Keratinocyte (primary cell): Measurements from ENCODE around the gene ZNF689. TPM values are rescaled to one million over a fixed set of nuclear protein-coding genes. Genes with fewer than 3 reads are reported as not detected.

Source experiments
- DNase-seq: peaks from one replicate; pipeline ENCODE4 v3.0.0-alpha.2; 2011; ENCODE audit warnings: low read depth, missing footprints, low spot score
- FAIRE-seq: peaks from 2 replicates; lab custom pipeline; 2011; peaks lifted over from hg19 to GRCh38; lab: Jason Lieb, UNC
- H2AFZ ChIP-seq: 2 replicates; pipeline ENCODE4 v1.6.0; 2012; ENCODE audit warnings: low read length, control low read depth, inconsistent platforms; ENCODE audit not compliant: control insufficient read depth
- H3K27ac ChIP-seq: 2 replicates; pipeline ENCODE4 v1.5.1; 2011; ENCODE audit warnings: low read length; ENCODE audit not compliant: control insufficient read depth, insufficient read depth
- H3K27me3 ChIP-seq: 3 replicates; pipeline ENCODE4 v1.6.0; 2011; ENCODE audit warnings: low read length; ENCODE audit not compliant: control insufficient read depth, insufficient read depth; ENCODE audit errors: extremely low read depth
- H3K36me3 ChIP-seq, 2 experiments: 2 replicates in 1 of 2; 3 replicates in 1 of 2; pipeline ENCODE4 v1.5.1; 2011; ENCODE audit warnings: low read length in 2 of 2, mild to moderate bottlenecking in 1 of 2; ENCODE audit not compliant: control insufficient read depth in 2 of 2, insufficient read depth in 2 of 2; ENCODE audit errors: extremely low read depth in 1 of 2
- H3K4me1 ChIP-seq: 3 replicates; pipeline ENCODE4 v1.5.1; 2011; ENCODE audit warnings: low read length; ENCODE audit not compliant: control insufficient read depth, insufficient read depth; ENCODE audit errors: extremely low read depth
- H3K4me2 ChIP-seq: 3 replicates; pipeline ENCODE4 v1.6.0; 2011; ENCODE audit warnings: low read depth, low read length; ENCODE audit not compliant: control insufficient read depth, insufficient read depth; ENCODE audit errors: extremely low read depth
- H3K4me3 ChIP-seq, 3 experiments: fragments of 200-600 bp in 1 of 3; sonication (generic) in 1 of 3; 2 replicates in 2 of 3; 3 replicates in 1 of 3; pipeline ENCODE4 v1.5.1; 2011 to 2016; ENCODE audit warnings: low read length in 3 of 3, mild to moderate bottlenecking in 3 of 3, control low read depth in 2 of 3, inconsistent platforms in 1 of 3, low read depth in 1 of 3, mixed read lengths in 1 of 3, mixed run types in 1 of 3, moderate library complexity in 1 of 3; ENCODE audit not compliant: control insufficient read depth in 2 of 3, insufficient read depth in 2 of 3; ENCODE audit errors: extremely low read depth in 1 of 3
- H3K79me2 ChIP-seq: 2 replicates; pipeline ENCODE4 v1.6.0; 2012; ENCODE audit warnings: low read length; ENCODE audit not compliant: control insufficient read depth, insufficient read depth
- H3K9ac ChIP-seq: 3 replicates; pipeline ENCODE4 v1.6.0; 2011; ENCODE audit warnings: low read length; ENCODE audit not compliant: control insufficient read depth, insufficient read depth; ENCODE audit errors: extremely low read depth
- H3K9me1 ChIP-seq: 3 replicates; pipeline ENCODE4 v1.6.0; 2011; ENCODE audit warnings: low read length; ENCODE audit not compliant: control insufficient read depth, insufficient read depth; ENCODE audit errors: extremely low read depth
- H3K9me3 ChIP-seq: 2 replicates; pipeline ENCODE4 v1.5.1; 2012; ENCODE audit warnings: low read depth, low read length; ENCODE audit not compliant: control insufficient read depth
- H4K20me1 ChIP-seq: 3 replicates; pipeline ENCODE4 v1.6.0; 2011; ENCODE audit warnings: low read length; ENCODE audit not compliant: control insufficient read depth, insufficient read depth; ENCODE audit errors: extremely low read depth
- EZH2 ChIP-seq: IDR thresholded peaks from one replicate; pipeline ENCODE4 v1.6.1; 2012; ENCODE audit warnings: inconsistent platforms, mild to moderate bottlenecking, low read length, moderate library complexity
- dilution Hi-C: fragments of 300-500 bp; cut with MboI; formaldehyde crosslinking; loops from one replicate; pipeline ENCODE4 v1.7.0; 2020; ENCODE audit warnings: low sequenced_read_pairs; ENCODE audit not compliant: extremely low pct_ligation_motif_present
- polyA plus RNA-seq, 5 experiments: library from polyadenylated mRNA; depleted of rRNA in 3 of 5; stranded (reverse) in 3 of 5; stranded (forward) in 1 of 5; unstranded in 1 of 5; fragments of >200 nt; gene quantifications; 1 replicate in 1 of 5; 2 replicates in 3 of 5; 3 replicates in 1 of 5; pipeline versions ENCODE4 v1.2.1 to v1.2.3, GENCODE V29; 2011 to 2012; ENCODE audit warnings: missing spikeins in 2 of 5, low read depth in 1 of 5, low replicate concordance in 1 of 5
- TF ChIP-seq, protein P1 (sequence below), 3 experiments: IDR thresholded peaks in 1 of 3; conservative IDR thresholded peaks in 1 of 3; optimal IDR thresholded peaks in 1 of 3; 2 replicates in 2 of 3; 3 replicates in 1 of 3; pipeline versions ENCODE3 to v1.5.1; 2011; ENCODE audit warnings: low read length in 3 of 3, mild to moderate bottlenecking in 3 of 3, moderate library complexity in 2 of 3, control low read depth in 1 of 3, inconsistent platforms in 1 of 3; ENCODE audit not compliant: insufficient read depth in 2 of 3; ENCODE audit errors: extremely low read depth in 1 of 3

ZNF689 gene
- polyA plus RNA-seq, 1 donor (not counting 4 experiments of a cell fraction or from before 2014, with no cell fraction given), result 3.3 TPM

DNA sequence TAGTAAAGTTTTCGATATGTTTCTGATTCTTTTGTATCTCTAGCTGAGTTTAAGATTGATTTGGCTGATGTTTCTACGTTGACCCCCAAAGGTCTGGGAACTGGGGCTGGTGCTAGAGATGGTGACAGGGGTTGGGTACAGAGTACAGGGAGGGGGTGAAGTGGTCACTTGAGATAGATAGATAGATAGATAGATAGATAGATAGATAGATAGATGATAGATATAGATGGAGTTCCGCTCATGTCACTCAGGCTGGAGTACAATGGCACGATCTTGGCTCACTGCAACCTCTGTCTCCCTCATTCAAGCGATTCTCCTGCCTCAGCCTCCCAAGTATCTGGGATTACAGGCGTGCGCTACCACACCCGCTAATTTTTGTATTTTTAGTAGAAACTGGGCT is 46.2 kb upstream of the ZNF689 start:
- peaks cover 32% of the 10 kb centered on the region for H3K79me2 ChIP-seq
- no peaks in the 10 kb centered on the region for H3K9me3 ChIP-seq
- TF ChIP-seq, protein P1, sequence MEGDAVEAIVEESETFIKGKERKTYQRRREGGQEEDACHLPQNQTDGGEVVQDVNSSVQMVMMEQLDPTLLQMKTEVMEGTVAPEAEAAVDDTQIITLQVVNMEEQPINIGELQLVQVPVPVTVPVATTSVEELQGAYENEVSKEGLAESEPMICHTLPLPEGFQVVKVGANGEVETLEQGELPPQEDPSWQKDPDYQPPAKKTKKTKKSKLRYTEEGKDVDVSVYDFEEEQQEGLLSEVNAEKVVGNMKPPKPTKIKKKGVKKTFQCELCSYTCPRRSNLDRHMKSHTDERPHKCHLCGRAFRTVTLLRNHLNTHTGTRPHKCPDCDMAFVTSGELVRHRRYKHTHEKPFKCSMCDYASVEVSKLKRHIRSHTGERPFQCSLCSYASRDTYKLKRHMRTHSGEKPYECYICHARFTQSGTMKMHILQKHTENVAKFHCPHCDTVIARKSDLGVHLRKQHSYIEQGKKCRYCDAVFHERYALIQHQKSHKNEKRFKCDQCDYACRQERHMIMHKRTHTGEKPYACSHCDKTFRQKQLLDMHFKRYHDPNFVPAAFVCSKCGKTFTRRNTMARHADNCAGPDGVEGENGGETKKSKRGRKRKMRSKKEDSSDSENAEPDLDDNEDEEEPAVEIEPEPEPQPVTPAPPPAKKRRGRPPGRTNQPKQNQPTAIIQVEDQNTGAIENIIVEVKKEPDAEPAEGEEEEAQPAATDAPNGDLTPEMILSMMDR (optimal IDR thresholded peaks at IDR 0.05 in 1 of 3, IDR thresholded peaks at IDR 0.05 in 1 of 3, conservative IDR thresholded peaks at IDR 0.05 in 1 of 3; ENCODE audit: extremely low read depth in 1 of 3, insufficient read depth in 2 of 3, low read length in 3 of 3), result no peak
- TF ChIP-seq EZH2, result no peak
- H3K9ac ChIP-seq, result no peak overlapping the region
- H3K36me3 ChIP-seq, result peaks cover 37% of the 10 kb centered on the region in 2 experiments
- peaks cover 30% of the 10 kb centered on the region for H3K4me1 ChIP-seq
- dilution Hi-C loops, result no loop called here
- DNase-seq (no peak), FAIRE-seq (no peak)
- no peak overlapping the region for H2AFZ ChIP-seq
- no peak overlapping the region for H3K4me2 ChIP-seq
- H3K27ac ChIP-seq, result no peak overlapping the region
- no peaks in the 10 kb centered on the region for H4K20me1 ChIP-seq
- H3K4me3 ChIP-seq, result no peak overlapping the region
- H3K9me1 ChIP-seq, result no peaks in the 10 kb centered on the region
- no peaks in the 10 kb centered on the region for H3K27me3 ChIP-seq

DNA sequence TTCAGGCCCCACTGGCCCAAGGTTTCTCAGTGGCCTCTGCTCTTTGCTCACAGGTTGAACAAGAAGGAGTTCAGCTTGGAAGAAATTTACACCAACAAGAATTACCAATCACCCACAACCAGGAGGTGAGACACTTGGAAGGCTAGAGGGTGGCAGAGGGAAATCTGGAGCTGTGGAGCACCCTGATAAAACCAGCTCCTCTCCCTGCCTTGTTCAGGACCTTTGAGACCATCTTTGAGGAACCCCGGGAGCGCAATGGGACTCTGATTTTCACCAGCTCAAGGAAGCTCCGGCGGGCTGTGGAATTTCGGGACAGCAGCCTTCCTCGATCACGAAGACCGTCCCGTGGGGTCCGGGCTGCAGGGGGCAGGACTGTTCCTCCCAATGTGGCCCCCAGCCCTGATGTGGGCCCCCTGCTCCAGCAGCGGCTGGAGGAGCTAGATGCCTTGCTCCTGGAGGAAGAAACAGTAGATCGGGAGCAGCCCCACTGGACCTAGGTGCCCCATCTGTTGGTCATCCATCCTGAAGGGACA is 45.7 kb upstream of the ZNF689 start:
- FAIRE-seq (no peak), DNase-seq (no peak)
- no peaks in the 10 kb centered on the region for H3K9me1 ChIP-seq
- H3K27me3 ChIP-seq, result no peaks in the 10 kb centered on the region
- H4K20me1 ChIP-seq, result no peaks in the 10 kb centered on the region
- peaks cover 32% of the 10 kb centered on the region in 2 experiments for H3K36me3 ChIP-seq
- H3K4me3 ChIP-seq, result no peak overlapping the region
- H3K27ac ChIP-seq, result no peak overlapping the region
- peaks cover 27% of the 10 kb centered on the region for H3K79me2 ChIP-seq
- TF ChIP-seq, protein P1 (optimal IDR thresholded peaks at IDR 0.05 in 1 of 3, IDR thresholded peaks at IDR 0.05 in 1 of 3, conservative IDR thresholded peaks at IDR 0.05 in 1 of 3; ENCODE audit: extremely low read depth in 1 of 3, insufficient read depth in 2 of 3, low read length in 3 of 3), result no peak
- no peak for TF ChIP-seq EZH2
- H3K9ac ChIP-seq, result no peak overlapping the region
- H3K4me1 ChIP-seq, result peaks cover 25% of the 10 kb centered on the region
- no peaks in the 10 kb centered on the region for H3K9me3 ChIP-seq
- no peak overlapping the region for H3K4me2 ChIP-seq
- H2AFZ ChIP-seq, result no peak overlapping the region
- dilution Hi-C loops, result no loop called here
